ENCODE data around the gene KRT9. TPM values are rescaled to one million over a fixed set of nuclear protein-coding genes. Genes with fewer than 3 reads are reported as not detected.
A peak's percentile ranks its signal among the peaks of the same experiment; 100 is the strongest.
"Not testable (repeated sequence)": the region's sequence is repeated elsewhere in the genome, so short reads cannot be mapped to it uniquely, and the experiment has no call there.

The KRT9 gene
- total RNA-seq, 1 experiment from 2014 or later, result not detected

GRCh38 chr17:41600318-41600717, 28.5 kb upstream of the KRT9 start:
- no peak for DNase-seq (ENCODE audit: low read depth)

DNA sequence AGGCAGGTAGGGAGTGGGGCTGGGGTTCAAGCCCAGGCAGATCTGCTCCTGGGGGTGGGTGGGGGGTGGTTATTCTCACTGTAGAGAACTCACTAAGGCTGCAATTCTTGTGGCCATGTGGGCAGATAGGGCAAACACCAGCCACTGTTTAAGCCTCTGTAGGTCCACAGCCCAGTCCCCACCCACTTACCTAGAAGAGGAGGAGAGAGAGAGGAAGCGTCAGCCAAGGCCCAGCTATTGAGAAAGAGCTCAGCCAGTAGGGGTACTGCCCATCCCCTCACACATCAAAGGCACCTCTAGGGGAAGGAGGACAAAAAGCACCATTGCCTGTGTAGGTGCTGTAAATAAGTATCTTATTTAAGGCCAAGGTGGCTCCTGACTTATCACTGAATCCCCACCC, 27.8 kb upstream of the KRT9 start:
- DNase-seq (ENCODE audit: low read depth), result no peak

- DNase-seq (ENCODE audit: low read depth), result no peak
These were observed 23.7 kb upstream of the KRT9 start for GRCh38 chr17:41595585-41595984.

DNA sequence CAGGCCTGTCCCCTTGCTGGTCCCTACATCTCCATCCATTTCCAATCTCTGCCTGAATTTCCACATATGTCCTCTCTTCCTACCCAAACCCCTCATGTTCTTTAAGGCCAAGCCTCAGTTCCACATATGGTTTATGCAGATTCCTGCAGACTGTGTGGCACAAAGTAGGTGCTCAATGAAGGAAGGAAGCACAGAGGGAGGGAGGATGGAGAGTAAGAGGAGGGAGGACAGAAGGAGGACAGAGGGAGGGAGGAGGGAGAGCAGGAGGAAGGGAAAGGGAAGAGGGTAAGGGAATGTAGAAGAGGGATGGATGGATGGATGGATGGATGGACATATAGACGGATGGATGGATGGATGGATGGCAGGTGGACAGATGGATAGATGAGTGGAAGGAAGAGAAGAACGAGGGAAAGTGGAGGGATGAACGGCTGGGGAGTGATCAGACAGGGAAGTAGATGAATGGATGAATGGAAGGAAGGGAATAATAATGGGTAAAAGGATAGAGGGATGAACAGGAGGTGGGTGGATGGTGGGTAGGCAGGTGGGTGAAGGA, 22.6 kb upstream of the KRT9 start:
- DNase-seq (ENCODE audit: low read depth), result no peak

DNA sequence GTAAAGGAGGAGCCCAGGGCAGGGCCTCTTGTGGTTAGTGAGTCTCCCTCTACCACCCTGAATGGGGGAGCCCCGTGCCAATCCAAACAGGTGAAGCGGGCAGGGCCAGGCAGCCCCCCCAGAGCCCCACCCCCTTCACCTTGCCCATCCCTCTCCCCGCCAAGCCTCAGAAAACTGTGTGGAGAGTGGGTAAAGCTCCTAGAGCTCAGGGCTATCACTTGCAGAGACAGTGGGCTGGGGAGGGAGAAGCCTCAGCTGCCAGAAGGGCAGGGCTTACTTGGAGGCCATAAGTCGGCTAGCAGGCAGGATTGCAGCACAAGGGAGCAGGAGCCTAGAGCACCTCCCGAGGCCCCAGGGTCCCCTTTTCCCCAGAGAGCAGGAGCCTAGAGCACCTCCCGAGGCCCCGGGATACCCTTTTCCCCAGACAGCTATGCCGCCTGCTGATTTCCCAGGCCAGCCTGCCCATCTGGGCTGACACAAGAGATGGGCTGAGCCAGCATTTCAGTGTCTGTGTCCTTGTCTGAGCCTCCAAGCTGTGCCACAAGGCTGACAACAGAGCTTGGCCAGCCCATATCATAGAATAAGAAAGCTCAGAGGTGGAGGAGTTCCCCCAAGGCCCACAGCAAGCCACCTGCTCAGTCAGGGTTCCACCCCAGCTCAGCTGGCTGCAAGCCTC, 21.6 kb upstream of the KRT9 start:
- DNase-seq (ENCODE audit: low read depth), result no peak

- no peak for DNase-seq (ENCODE audit: low read depth)
These were observed 20.9 kb upstream of the KRT9 start for GRCh38 chr17:41592601-41593305.

DNA sequence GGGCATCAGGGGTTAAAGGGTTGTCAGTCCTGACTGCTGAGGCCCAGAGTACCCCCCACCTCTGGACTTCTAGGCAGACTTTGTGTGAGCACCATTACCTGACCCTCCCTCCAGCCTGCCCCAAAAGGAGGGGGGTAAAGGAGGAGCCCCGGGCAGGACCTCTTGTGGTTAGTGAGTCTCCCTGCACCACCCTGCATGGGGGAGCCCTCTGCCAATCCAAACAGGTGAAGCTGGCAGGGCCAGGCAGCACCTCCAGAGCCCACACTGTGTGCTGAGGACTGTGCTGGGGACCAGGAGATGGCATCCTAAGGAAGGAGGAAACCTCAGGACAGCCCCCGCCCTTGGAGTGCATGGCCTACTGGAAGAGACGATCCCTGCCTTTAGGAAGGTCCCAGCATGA, 17.4 kb upstream of the KRT9 start:
- no peak for DNase-seq (ENCODE audit: low read depth)

GRCh38 chr17:41588126-41588810, 16.4 kb upstream of the KRT9 start:
- DNase-seq (ENCODE audit: low read depth), result no peak

GRCh38 chr17:41586863-41587495, 15.1 kb upstream of the KRT9 start, which contains the start of gene KRT14:
Gene KRT14, minus strand, starts transcription at chr17:41586895. Its CDS starts 61 bp downstream, at chr17:41586834.
- no peak for DNase-seq (ENCODE audit: low read depth)

GRCh38 chr17:41585301-41586056, 13.6 kb upstream of the KRT9 start:
- DNase-seq (ENCODE audit: low read depth), result no peak

DNA sequence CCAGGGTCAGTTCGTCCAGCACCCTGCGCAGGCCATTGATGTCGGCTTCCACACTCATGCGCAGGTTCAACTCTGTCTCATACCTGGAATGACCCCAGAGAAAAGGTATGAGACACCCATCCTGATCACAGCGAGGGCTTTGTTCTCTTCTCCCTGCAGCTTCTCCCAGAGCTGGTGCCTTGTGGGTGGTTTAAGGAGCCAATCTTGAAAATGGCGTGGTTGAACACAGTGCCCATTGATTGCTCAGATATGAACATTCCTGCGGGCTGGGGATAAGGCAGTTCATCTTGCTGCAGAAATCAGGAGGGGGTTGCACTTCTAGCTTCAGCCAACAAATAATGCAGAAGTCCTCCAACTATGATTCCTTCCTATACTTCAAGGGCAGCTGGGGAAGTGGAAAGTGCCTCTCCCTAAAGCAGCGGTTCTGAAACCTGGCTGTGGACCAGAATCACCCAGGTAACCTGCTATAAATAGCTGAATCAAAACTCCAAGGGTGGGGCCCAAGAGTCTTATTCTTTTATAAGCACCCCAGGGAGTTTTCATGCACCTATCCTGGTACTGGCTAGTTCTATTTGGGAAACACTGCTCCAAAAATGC, 12.6 kb upstream of the KRT9 start:
- DNase-seq (ENCODE audit: low read depth), result peak; percentile 15

DNA sequence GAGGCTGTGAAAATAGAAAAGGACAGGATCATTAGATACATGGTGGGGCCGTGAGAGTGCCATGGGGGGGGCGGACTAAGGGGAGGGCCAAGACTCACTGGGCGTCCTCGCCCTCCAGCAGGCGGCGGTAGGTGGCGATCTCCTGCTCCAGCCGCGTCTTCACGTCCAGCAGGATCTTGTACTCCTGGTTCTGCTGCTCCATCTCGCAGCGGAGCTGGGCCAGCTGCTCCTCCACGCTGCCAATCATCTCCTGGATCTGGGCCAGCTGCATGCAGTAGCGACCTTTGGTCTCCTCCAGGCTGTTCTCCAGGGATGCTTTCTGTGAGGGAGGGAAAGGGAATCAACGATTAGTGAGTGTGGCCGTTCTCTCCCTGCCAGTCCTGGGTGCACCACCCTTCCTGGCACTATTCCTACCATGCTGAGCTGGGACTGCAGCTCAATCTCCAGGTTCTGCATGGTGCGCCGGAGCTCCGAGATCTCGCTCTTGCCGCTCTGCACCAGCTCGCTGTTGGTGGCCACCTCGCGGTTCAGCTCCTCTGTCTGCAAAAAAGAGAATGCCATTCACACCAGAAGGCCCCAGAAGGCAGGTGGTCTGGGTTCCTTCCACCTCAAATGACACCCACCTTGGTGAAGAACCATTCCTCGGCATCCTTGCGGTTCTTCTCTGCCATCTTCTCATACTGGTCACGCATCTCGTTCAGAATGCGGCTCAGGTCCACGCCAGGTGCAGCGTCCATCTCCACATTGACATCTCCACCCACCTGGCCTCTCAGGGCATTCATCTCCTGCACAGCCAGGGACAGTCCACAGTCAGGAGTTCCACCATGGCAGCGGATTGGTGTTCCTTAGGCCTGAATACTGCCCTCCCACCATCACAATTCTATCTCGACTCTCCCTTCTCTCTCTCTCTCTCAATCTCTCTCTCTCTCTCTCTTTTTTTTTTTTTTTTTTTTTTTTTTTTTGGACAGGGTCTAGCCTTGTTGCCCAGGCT, 11.6 kb upstream of the KRT9 start:
- DNase-seq (ENCODE audit: low read depth), result no peak

GRCh38 chr17:41582061-41582968, 10.5 kb upstream of the KRT9 start:
- not testable (repeated sequence) for DNase-seq (ENCODE audit: low read depth)

DNA sequence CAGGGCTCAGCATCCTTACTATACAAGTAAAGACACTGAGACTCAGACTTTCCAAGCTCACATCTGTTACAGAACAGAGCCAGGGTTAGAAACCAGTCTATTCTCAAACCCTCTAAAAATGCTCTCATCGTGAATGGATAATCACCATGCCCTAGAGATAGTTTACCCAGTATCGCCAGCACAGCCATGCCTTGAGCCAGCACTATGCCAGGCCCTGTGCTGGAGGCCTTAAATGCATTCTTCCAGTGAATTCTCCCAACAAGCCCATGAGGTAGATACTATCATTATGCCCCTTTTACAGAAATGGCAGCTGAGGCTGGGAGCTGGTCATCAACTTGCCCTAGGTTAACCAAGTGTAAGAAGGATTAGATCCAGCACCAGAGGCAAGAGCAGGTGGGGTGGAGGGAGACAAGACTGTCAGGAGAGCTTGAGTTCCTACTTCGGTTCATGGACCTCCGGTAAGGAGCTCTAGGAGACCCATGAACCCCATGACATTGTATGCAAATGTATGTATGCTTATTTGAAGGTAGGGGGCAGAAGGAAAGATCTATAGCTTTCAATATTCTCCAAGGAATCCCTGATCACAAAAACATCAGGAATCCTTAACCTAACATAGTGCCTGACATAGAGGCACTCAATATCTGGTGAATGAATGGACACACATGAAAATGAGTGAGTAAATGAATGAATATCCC, 9.7 kb upstream of the KRT9 start:
- DNase-seq (ENCODE audit: low read depth), result no peak

DNA sequence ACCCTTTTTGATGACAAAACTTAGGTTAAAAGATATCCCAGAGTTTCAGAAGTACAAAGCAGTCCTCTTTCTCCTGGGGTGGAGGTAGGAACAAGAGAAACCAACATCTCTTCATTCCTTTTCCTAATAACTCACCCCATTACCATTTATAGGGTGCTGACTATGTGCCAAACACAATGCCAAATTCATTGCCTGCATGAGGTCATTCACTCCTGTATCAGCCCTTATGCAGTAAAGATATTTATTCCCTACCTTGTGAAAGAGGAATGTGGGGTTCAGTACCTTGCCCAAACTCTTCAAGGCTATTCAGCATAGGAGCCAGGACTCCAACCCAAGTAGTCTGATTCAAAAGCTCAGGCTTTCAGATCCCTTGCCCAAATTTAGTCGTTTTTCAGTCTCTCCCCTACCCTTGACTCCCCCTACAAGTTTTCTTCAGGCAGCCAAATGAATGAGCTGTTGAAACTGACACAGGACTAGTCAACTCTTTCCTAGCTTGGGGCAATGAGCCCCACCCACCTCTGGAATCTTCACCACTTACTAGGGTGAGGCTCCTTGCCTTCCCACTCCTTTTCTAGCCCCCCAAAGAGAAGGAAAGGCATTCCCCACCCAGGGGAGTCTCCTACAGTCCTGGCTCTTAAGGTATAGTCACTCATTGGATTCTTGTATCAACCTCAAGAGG, 9.0 kb upstream of the KRT9 start:
- DNase-seq (ENCODE audit: low read depth), result peak; percentile 25

GRCh38 chr17:41580244-41580575, 8.4 kb upstream of the KRT9 start:
- DNase-seq (ENCODE audit: low read depth), result no peak

- DNase-seq (ENCODE audit: low read depth), result peak; percentile 76
These were observed 7.8 kb upstream of the KRT9 start for GRCh38 chr17:41579484-41580243.
